Measurements from ENCODE around the gene DUSP15.

Gene DUSP15

GRCh38 chr20:31813611-31814010 is 56.7 kb downstream of the DUSP15 start:
- no peaks in the 10 kb centered on the region for H3K27me3 ChIP-seq (ENCODE audit: insufficient read depth, low read depth)
- no peak overlapping the region for H3K4me3 ChIP-seq (IDR thresholded peaks at IDR 0.05; ENCODE audit: insufficient read depth, low read depth, low read length)
- no peaks in the 10 kb centered on the region for H3K4me1 ChIP-seq (ENCODE audit: low read depth, poor library complexity, severe bottlenecking)
- no peak overlapping the region for H3K9ac ChIP-seq
- H3K79me2 ChIP-seq (ENCODE audit: insufficient read depth, low read depth), result no peaks in the 10 kb centered on the region
- H3K4me2 ChIP-seq, result no peak overlapping the region
- H3K27ac ChIP-seq, result no peak overlapping the region
- no peak for TF ChIP-seq CTCF (conservative IDR thresholded peaks at IDR 0.05; ENCODE audit: low read depth, low read length)
- no peak overlapping the region for H2AFZ ChIP-seq (ENCODE audit: low read depth)
- no peaks in the 10 kb centered on the region for H4K20me1 ChIP-seq (ENCODE audit: insufficient read depth)
- no peaks in the 10 kb centered on the region for H3K36me3 ChIP-seq (ENCODE audit: insufficient read depth)

GRCh38 chr20:31811796-31812728 is 58.3 kb downstream of the DUSP15 start:
- H3K4me3 ChIP-seq (IDR thresholded peaks at IDR 0.05; ENCODE audit: insufficient read depth, low read depth, low read length), result no peak overlapping the region
- peaks cover 4% of the 10 kb centered on the region for H3K4me1 ChIP-seq (ENCODE audit: low read depth, poor library complexity, severe bottlenecking)
- no peak overlapping the region for H2AFZ ChIP-seq (ENCODE audit: low read depth)
- no peaks in the 10 kb centered on the region for H3K27me3 ChIP-seq (ENCODE audit: insufficient read depth, low read depth)
- H3K36me3 ChIP-seq (ENCODE audit: insufficient read depth), result no peaks in the 10 kb centered on the region
- no peak overlapping the region for H3K27ac ChIP-seq
- H3K79me2 ChIP-seq (ENCODE audit: insufficient read depth, low read depth), result no peaks in the 10 kb centered on the region
- H3K9ac ChIP-seq, result no peak overlapping the region
- no peak for TF ChIP-seq CTCF (conservative IDR thresholded peaks at IDR 0.05; ENCODE audit: low read depth, low read length)
- H4K20me1 ChIP-seq (ENCODE audit: insufficient read depth), result no peaks in the 10 kb centered on the region
- H3K4me2 ChIP-seq, result no peak overlapping the region

GRCh38 chr20:31811198-31811597 is 59.1 kb downstream of the DUSP15 start:
- TF ChIP-seq CTCF (conservative IDR thresholded peaks at IDR 0.05; ENCODE audit: low read depth, low read length), result no peak
- Histone ChIP-seq H3K27ac (no peak overlapping the region), H3K79me2 (ENCODE audit: insufficient read depth, low read depth) (no peaks in the 10 kb centered on the region), H3K27me3 (ENCODE audit: insufficient read depth, low read depth) (no peaks in the 10 kb centered on the region), H3K9ac (no peak overlapping the region), H3K36me3 (ENCODE audit: insufficient read depth) (no peaks in the 10 kb centered on the region), H4K20me1 (ENCODE audit: insufficient read depth) (no peaks in the 10 kb centered on the region), H3K4me1 (ENCODE audit: low read depth, poor library complexity, severe bottlenecking) (peaks cover 13% of the 10 kb centered on the region), H3K4me3 (IDR thresholded peaks at IDR 0.05; ENCODE audit: insufficient read depth, low read depth, low read length) (no peak overlapping the region), H3K4me2 (no peak overlapping the region), H2AFZ (ENCODE audit: low read depth) (no peak overlapping the region)
